Measurements from ENCODE around the gene CCDC152.
A peak's percentile ranks its signal among the peaks of the same experiment; 100 is the strongest.
"Not testable (repeated sequence)": the region's sequence is repeated elsewhere in the genome, so short reads cannot be mapped to it uniquely, and the experiment has no call there.

Gene CCDC152, protein sequence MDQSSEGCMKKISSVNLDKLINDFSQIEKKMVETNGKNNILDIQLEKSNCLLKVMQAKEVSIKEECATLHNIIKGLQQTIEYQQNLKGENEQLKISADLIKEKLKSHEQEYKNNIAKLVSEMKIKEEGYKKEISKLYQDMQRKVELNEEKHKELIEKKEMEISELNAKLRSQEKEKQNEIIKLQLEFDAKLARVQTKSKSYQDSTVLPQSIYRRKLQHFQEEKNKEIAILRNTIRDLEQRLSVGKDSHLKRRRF

DNA sequence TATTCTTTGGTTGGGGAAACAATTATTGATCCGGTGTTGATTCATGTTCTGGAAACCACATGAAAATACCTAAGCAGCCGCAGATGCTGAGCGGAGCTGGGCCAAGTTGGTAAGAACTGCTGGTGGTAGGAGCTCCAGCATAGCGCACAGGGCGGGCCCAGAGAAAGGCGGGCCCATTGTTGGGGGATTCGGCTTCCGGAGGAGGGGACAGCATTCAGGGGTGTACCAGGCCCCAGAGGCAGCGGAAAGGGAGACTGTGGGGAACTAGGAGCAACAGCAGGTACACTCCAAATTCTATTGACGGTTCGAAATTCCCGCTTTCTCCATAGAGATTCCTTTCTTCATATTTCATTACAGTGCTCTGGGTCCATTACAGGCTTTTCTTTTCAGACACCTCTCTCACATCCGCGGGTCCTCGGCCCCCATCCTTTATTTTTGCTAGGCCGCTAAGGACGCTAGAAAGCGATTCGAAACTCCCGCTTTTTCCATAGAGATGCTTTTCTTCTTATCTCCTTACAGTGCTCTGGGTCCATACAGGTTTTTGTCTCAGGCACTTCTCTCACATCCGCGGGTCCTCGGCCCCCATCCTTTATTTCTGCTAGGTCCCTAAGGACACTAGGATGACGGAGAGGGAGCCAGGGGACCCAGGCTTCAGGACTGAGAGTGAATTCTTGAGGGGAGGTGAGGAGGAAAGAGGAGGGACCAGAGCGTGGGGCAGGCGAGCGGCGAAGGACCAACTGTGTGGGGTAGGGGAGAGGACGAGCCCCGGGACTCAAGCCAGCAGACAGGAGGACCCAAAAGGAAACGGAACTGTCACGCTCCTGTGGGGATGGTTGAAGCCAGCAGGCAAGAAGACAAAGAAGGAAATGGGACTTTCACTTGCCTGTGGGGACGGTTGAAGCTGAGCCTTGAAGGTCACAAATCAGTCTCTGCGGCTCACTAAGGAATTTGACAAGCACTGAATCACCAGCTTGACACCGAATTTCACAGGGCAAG is at the start of gene CCDC152:
Gene CCDC152, plus strand, starts transcription at position 213 of the 996 bp plus-strand sequence. CDS start 2,304 bp downstream, outside the sequence.
- DNase-seq (ENCODE audit: low spot score): peak; percentile 6

DNA sequence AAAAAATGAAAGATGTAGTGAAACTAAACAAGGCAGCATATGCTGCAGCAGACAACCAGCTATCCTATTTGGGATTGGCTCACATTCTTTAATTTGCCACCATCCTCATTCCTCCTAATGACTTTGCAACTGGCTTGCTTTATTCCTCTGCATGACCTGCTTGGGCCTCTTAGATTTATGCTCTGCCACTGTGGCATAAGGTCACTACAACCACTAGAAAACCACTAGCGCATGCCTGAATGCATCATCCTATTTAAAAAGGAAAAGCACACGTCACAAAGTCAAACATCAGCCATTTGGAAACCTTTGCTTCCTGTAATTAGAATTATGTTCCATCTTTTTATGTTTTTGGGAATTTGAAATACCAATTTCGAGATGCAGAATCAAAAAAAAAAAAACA is 40.8 kb upstream of the CCDC152 start:
- no peak for DNase-seq (ENCODE audit: low spot score)

DNA sequence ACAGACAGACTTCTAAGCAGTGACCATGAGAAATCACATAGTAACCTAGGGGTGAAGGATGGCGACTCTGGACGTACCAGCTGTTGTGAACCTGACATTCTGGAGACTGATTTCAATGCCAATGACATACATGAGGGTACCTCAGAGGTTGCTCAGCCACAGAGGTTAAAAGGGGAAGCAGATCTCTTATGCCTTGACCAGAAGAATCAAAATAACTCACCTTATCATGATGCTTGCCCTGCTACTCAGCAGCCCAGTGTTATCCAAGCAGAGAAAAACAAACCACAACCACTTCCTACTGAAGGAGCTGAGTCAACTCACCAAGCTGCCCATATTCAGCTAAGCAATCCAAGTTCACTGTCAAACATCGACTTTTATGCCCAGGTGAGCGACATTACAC is 38.0 kb upstream of the CCDC152 start:
- DNase-seq (ENCODE audit: low spot score): no peak

DNA sequence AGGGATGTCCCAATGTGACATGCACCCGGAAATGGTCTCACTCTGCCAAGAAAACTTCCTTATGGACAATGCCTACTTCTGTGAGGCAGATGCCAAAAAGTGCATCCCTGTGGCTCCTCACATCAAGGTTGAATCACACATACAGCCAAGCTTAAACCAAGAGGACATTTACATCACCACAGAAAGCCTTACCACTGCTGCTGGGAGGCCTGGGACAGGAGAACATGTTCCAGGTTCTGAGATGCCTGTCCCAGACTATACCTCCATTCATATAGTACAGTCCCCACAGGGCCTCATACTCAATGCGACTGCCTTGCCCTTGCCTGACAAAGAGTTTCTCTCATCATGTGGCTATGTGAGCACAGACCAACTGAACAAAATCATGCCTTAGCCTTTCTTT is 37.6 kb upstream of the CCDC152 start:
- DNase-seq (ENCODE audit: low spot score): no peak

DNA sequence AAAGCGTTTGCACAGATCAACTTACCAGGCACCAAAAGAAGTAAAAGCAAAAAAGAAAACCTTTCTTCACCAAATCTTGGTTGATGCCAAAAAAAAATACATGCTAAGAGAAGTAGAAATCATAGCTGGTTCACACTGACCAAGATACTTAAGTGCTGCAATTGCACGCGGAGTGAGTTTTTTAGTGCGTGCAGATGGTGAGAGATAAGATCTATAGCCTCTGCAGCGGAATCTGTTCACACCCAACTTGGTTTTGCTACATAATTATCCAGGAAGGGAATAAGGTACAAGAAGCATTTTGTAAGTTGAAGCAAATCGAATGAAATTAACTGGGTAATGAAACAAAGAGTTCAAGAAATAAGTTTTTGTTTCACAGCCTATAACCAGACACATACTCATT is 36.4 kb upstream of the CCDC152 start:
- no peak for DNase-seq (ENCODE audit: low spot score)

DNA sequence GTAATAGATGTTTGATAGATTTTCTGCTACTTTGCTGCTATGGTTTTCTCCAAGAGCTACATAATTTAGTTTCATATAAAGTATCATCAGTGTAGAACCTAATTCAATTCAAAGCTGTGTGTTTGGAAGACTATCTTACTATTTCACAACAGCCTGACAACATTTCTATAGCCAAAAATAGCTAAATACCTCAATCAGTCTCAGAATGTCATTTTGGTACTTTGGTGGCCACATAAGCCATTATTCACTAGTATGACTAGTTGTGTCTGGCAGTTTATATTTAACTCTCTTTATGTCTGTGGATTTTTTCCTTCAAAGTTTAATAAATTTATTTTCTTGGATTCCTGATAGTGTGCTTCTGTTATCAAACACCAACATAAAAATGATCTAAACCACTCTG is 35.1 kb upstream of the CCDC152 start:
- DNase-seq (ENCODE audit: low spot score): no peak

DNA sequence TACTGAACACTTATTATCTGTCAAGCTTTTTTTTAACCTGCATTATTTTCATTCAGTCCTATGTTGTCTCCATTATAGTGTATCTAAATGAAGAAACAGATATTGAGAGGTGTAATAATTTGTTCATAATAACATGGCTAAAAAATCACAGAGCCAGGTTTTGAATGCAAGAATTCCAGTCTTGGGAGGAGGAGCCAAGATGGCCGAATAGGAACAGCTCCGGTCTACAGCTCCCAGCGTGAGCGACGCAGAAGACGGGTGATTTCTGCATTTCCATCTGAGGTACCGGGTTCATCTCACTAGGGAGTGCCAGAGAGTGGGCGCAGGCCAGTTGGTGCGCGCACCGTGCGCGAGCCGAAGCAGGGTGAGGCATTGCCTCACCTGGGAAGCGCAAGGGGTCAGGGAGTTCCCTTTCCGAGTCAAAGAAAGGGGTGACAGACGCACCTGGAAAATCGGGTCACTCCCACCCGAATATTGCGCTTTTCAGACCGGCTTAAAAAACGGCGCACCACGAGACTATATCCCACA is 22.0 kb upstream of the CCDC152 start:
- not testable (repeated sequence) for DNase-seq (ENCODE audit: low spot score)

DNA sequence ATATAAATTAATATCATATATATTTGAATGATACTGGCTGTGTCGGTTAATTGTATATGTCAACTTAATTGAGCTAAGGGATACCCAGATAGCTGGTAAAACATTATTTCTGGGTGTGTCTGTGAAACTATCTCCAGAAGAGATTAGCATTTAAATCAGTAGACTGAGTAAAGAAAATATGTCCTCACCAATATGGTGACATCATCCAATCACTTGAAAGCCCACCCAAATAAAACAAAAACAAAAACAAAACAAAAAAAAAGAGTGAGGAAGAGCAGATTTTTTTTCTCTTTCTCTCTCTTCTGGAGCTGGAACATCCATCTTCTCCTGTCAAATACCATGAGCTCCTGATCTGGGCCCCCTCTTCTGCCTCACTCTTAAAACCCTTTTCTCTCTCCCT is 15.7 kb upstream of the CCDC152 start:
- no peak for DNase-seq (ENCODE audit: low spot score)

DNA sequence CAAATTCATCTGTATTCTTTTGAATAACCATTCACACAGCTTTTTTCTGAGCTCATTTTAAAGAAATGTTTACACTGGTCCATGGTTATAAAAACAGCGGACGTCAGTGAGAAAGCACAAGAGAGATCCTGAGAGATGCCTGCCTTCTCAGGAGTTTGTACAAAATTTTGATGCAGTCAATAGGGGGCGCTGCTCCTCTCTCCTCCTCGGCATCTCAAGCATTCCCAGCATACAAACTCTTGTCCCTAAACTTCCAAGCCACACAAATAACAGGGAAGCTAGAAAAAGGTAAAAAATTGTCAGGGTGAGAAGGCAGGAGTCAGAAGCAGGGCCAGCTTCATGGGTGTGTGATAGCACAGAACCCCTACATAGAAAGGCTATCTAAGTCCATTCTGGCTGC is 11.2 kb upstream of the CCDC152 start:
- no peak for DNase-seq (ENCODE audit: low spot score)

DNA sequence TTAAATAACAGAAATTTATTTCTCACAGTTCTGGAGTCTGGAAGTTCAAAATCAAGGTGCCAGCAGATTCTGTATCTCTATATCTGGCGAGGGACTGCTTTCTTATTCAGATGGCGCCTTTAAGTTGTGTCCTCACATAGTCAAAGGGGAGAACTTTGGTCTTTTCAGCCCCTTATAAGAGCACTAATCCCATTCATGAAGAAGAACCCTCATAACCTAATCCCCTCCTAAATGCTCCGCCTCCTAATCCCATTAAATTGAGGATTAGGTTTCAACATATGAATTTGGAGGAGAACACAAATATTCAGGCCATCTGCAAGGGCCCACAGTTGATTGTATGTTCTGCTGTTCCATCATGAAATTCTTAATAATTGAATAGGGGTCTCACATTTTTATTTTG is 10.8 kb upstream of the CCDC152 start:
- no peak for DNase-seq (ENCODE audit: low spot score)

DNA sequence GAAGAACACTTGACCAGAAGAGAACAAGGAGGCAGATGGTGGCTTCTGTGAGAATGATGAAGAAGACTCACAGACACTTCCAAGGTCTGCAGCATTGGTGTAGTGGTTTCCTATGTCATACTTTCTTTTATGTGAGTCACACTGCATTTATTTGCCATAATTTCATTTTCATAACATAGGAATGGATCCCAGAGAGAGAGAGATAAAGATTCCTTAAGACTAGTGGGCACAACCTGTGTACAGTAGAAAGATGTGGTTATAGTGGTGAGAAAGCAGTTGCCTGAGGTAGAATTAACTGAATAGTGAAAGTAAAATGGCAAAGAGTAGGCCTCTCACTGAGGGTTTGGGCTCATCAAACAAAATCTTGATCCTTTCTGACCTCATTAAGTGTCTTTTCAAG is 7.6 kb upstream of the CCDC152 start:
- DNase-seq (ENCODE audit: low spot score): no peak

DNA sequence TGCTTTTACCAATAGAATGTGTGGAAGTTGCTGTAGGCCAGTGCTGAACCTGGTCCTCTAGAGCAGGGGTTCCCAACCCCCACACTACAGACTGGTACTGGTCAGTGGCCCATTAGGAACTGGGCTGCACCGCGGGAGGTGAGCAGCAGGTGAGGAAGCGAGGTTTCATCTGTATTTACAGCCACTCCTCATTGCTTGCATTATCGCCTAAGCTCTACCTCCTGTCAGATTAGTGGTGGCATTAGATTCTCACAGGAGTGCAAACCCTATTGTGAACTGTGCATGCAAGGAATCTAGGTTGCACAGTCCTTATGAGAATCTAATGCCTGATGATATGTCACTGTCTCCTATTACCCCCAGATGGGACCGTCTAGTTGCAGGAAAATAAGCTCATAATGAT is 6.1 kb upstream of the CCDC152 start:
- DNase-seq (ENCODE audit: low spot score): no peak

DNA sequence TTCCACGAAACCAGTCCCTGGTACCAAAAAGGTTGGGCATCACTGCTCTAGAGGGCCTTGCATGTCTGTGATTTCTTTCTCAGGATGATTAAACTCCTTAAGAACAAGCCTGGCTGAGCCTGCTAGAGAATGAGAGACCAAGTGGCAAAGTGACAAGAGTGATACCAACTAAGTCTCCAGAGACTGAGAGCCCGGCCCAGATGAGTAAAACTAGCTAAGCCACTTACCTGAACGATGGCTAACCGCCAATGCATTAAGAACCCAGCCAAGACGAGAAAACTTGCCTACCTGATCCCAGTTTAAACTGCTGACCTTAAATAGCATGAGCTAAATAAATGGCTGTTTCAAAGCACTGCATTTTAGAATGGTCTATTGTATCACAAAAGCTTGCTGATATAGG is 5.6 kb upstream of the CCDC152 start:
- no peak for DNase-seq (ENCODE audit: low spot score)

DNA sequence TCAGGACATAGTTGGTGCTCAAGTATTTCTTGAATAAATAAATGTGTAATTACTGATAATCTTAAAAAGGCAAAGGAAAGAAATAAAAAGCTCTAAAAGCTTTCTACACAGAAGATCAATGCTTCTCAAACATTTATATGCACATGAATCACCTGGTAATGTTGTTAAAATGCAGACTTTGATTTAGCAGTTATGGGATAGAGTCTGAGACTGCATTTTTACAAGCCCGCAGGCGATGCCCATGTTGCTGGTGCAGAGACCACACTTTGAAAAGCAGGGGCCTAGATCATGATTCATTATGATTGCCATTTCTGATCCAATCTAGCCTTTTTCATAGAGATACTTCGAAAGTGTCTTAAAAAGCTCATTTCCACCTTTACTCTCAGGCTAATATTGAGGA is 3.5 kb upstream of the CCDC152 start:
- no peak for DNase-seq (ENCODE audit: low spot score)

DNA sequence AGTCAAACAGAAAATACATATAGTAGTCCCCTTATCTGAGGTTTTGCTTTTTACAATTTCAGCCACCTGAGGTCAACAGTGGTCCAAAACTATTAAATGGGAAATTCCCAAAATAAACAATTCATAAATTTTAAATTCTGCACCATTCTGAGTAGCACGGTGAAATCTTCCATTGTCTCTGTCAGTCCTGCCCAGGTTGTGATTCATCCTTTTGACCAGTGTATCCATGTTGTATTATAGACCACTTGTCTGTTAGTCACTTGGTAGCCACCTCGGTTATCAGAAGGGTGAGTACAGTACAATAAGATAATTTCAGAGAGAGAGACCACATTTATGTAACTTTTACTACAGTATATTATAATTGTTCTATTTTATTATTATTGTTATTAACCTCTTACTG is 2.8 kb downstream of the CCDC152 start:
- no peak for DNase-seq (ENCODE audit: low spot score)

DNA sequence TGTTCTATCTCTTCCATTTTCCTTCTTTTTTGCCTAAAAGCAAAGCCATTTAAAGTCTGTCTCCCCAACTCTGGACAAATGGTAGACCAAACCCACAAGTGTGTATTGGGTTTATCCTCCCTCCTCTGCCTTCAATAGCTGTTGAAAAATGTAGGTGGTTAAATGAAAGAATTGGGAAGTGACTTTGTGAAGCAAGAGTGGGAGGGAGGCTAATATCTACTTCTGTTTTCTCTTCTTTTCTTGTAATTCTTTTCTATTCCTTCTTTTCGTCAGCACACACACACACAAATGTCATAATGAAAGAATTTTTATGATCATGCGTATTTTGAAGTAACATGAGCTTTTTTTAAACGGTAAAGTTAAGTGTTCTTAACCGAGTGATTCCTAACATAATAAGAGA is 3.8 kb downstream of the CCDC152 start:
- DNase-seq (ENCODE audit: low spot score): no peak

DNA sequence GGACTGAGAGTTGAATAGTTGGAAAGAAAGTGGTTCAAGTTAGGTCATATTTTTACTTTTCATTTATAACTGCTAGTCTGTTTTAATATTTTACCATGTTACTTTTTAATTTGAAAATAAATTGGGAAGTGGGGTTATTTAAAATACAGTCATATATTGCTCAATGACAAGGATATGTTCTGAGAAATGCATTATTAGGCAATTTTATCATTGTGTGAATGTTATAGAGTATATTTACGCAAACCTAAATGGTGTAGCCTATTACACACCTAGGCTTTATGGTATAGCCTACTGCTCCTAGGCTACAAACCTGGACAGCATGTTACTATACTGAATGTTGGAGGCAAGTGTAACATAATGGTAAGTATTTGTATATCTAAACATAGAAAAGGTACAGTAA is 5.2 kb downstream of the CCDC152 start:
- no peak for DNase-seq (ENCODE audit: low spot score)

DNA sequence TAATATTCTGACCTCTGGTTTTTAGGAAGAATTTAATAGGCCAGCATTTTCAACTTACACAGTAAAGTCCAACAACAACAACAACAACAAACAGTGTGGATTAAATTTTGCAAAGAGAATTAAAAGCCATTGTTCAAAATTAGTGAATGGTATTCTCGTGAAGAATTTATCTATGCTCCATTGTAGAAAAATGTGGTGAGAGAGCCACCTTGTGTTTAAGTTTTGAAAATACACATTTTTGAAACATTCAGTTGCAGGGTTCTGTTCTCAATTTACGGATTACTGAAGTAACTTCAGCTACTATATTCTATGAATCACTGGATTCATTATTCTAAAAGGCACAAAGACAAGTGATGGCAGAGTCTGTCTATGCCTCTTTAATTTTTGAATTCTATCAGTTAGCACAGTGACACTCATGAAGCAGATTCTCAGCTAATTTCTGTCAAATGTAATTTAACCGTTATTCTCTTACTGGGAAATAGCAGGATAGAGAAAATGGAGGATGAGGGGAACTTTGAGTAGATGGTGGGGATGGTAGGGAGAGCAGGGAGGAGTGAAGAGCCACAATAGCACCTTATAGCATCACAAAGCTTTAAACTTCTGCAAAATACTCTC is 11.0 kb downstream of the CCDC152 start:
- peak; percentile 49 for DNase-seq (ENCODE audit: low spot score)

DNA sequence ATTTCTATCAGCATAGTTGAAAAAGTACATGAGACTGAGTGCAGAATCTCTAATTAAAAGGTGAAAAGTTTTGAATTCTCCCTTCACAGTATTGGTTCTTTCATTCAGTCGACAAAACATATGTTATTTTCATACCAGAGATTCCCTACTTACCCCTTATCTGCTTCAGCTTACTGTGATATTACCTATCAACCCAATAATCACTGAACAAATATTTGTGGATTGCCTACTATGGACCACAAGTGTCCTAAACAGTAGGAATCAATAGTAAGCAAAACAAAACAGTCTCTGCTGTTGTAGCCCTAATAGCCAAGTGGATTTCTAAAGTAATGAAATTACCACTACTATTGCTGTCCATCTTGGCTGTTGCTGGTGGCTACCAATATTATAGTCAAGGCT is 11.5 kb downstream of the CCDC152 start:
- no peak for DNase-seq (ENCODE audit: low spot score)

DNA sequence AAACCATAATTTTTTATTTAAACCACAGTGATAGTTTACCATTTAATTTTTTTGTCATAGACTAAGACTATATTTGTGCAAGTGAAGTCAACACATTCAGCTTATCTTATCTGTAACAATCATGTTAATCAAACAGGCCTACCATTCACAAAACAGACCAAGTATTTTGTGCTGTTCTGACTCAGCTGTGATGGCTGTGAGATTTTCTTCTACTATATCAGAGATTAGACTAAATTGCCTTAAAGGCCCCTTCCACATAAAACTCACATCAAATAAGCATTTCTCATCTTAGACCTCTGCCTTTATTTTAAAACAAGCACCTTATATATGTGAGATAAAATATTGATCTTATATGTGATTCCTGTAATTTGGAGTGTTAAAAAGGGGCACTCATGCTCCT is 13.4 kb downstream of the CCDC152 start:
- no peak for DNase-seq (ENCODE audit: low spot score)

DNA sequence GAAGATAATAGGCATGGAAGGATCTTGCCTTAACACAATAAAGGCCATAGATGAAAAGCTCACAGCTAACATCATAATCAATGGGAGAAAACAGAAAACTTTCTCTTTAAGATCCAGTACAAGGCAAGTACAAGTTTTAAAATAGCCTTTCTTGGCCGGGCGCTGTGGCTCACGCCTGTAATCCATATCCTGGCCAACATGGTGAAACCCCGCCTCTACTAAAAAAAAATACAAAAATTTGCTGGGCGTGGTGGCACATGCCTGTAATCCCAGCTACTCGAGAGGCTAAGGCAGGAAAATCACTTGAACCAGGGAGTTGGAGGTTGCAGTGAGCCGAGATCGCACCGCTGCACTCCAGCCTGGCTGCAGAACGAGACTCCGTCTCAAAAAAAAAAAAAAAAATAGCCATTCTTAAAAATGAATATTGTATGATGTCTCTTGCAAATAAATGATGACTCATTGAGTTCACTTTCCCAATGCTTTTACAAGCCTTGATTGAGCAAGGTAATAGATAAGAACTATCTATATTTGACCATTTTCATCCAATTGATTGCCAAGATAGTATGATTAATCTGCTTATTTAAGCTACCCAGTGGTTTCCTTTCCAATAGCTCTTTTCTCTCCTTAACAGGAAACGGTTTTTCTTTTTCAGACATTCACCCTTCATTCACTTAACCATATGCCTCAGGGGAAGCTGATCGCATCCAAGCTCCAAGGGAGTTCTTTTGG is 15.8 kb downstream of the CCDC152 start:
- no peak for DNase-seq (ENCODE audit: low spot score)

DNA sequence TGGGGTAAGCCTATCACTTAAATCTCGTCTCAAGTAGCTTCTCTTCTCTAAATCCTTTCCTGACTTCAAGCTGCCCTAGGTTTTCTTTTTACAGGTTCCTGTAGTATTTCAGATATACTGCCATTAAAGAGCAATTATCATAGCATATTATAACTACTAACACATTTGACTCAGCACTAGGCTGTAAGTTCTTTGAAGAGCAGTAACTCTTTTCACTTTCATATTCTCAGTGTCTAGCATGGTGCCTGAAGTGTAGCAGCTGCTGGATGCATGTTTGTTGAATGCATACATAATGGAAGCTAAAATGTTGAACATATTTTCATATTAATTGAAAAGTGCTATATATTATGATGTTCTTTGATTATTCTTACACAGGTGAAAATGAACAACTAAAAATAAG is 22.5 kb downstream of the CCDC152 start:
- DNase-seq (ENCODE audit: low spot score): no peak

All from GM03348 (cell line).